HCT116 (cell line): ENCODE measurements around the gene ITGB7. TPM values are rescaled to one million over a fixed set of nuclear protein-coding genes. Genes with fewer than 3 reads are reported as not detected.

Experiments used
- ATAC-seq: fragments of 200-7000 bp; cut with Tn5 transposase; 2 replicates; pipeline ENCODE4 v1.9.1; 2020; ENCODE audit warnings: mild to moderate bottlenecking, moderate library complexity
- Bru-seq: library from RNA; stranded (reverse); fragments of 400-500 nt; gene quantifications from one replicate; lab custom pipeline; 2021; lab: Mats Ljungman, UMichigan
- BruChase-seq, 2 experiments: library from RNA; stranded (reverse); fragments of 400-500 nt; gene quantifications; one replicate each; lab custom pipeline; 2021; lab: Mats Ljungman, UMichigan
- BruUV-seq: library from RNA; stranded (reverse); fragments of 400-500 nt; replicated peaks from 2 replicates; lab custom pipeline; 2021; lab: Mats Ljungman, UMichigan
- CTCF ChIA-PET: fragments of 300-600 bp; sonication (Branson Sonifier 250); formaldehyde crosslinking; loops from one replicate; lab custom pipeline; 2021; ENCODE audit warnings: antibody characterized with exemption; lab: Charles Lee
- POLR2A ChIA-PET: fragments of 300-600, 350-600 bp; sonication (Branson Sonifier 250); formaldehyde crosslinking; loops from one replicate; lab custom pipeline; 2021; ENCODE audit warnings: antibody characterized with exemption; lab: Charles Lee
- RAD21 ChIA-PET, 2 experiments: fragments of 300-600 bp; sonication (Branson Sonifier 250); formaldehyde crosslinking; loops; one replicate each; lab custom pipeline; 2023; ENCODE audit warnings: low total read pairs in 2 of 2; ENCODE audit not compliant: uncharacterized antibody in 2 of 2, unreplicated experiment in 2 of 2, low non-redundant PET in 1 of 2; lab: Charles Lee
- DNase-seq: peaks from one replicate; pipeline ENCODE4 v3.0.0-alpha.2; 2010; ENCODE audit warnings: low read depth, low spot score
- H2AFZ ChIP-seq: fragments of 200-600 bp; shearing (Covaris generic), sonication (generic); 2 replicates; pipeline ENCODE4 v1.6.1; 2017; ENCODE audit warnings: low read depth, mixed run types, mixed read lengths, antibody characterized with exemption, low read length; ENCODE audit not compliant: poor library complexity, severe bottlenecking
- H3K27ac ChIP-seq: 2 replicates; pipeline ENCODE4 v1.5.1; 2012; ENCODE audit warnings: low read depth, low read length
- H3K27me3 ChIP-seq: fragments of 200-600 bp; sonication (generic); 2 replicates; pipeline ENCODE4 v1.6.1; 2016; ENCODE audit warnings: mixed run types, low read length, mixed read lengths; ENCODE audit not compliant: insufficient read depth
- H3K36me3 ChIP-seq, 2 experiments: fragments of 200-500 bp in 1 of 2; fragments of 200-600 bp in 1 of 2; sonication (Bioruptor generic) in 1 of 2; sonication (generic) in 1 of 2; 2 replicates each; pipeline versions ENCODE4 v1.5.1 to v1.6.1; 2014 to 2016; ENCODE audit warnings: low read length in 2 of 2, inconsistent platforms in 1 of 2, mixed read lengths in 1 of 2, mixed run types in 1 of 2; ENCODE audit not compliant: insufficient read depth in 2 of 2, control insufficient read depth in 1 of 2
- H3K4me1 ChIP-seq, 2 experiments: fragments of 200-600 bp in 1 of 2; sonication (generic) in 1 of 2; 2 replicates each; pipeline versions ENCODE4 v1.5.1 to v1.6.1; 2012 to 2017; ENCODE audit warnings: low read length in 2 of 2, inconsistent platforms in 1 of 2, mild to moderate bottlenecking in 1 of 2, mixed read lengths in 1 of 2, mixed run types in 1 of 2, moderate library complexity in 1 of 2; ENCODE audit not compliant: insufficient read depth in 2 of 2, control insufficient read depth in 1 of 2
- H3K4me2 ChIP-seq: fragments of 200-600 bp; sonication (generic); 2 replicates; pipeline ENCODE4 v1.6.1; 2017; ENCODE audit warnings: mixed run types, low read length, mixed read lengths
- H3K4me3 ChIP-seq, 2 experiments: fragments of 200-600 bp in 1 of 2; sonication (generic) in 1 of 2; replicated peaks in 1 of 2; 2 replicates each; pipeline ENCODE4 v1.5.1; 2011 to 2016; ENCODE audit warnings: low read length in 2 of 2, control low read depth in 1 of 2, low read depth in 1 of 2, mild to moderate bottlenecking in 1 of 2, mixed read lengths in 1 of 2, mixed run types in 1 of 2
- H3K79me2 ChIP-seq: fragments of 200-600 bp; sonication (generic); 2 replicates; pipeline ENCODE4 v1.6.1; 2017; ENCODE audit warnings: mild to moderate bottlenecking, mixed run types, low read length, moderate library complexity, mixed read lengths; ENCODE audit not compliant: insufficient read depth
- H3K9ac ChIP-seq: fragments of 200-600 bp; sonication (generic); 2 replicates; pipeline ENCODE4 v1.6.1; 2016; ENCODE audit warnings: low read length, mixed read lengths
- H3K9me2 ChIP-seq: fragments of 200-600 bp; sonication (generic), shearing (Covaris generic); 2 replicates; pipeline ENCODE4 v1.6.1; 2017; ENCODE audit warnings: mixed run types, mild to moderate bottlenecking, moderate library complexity; ENCODE audit not compliant: insufficient read depth
- H3K9me3 ChIP-seq, 2 experiments: fragments of 200-500 bp in 1 of 2; fragments of 200-600 bp in 1 of 2; sonication (Bioruptor generic) in 1 of 2; sonication (generic) in 1 of 2; 2 replicates each; pipeline ENCODE4 v1.6.1; 2014 to 2017; ENCODE audit warnings: low read length in 2 of 2, mixed read lengths in 2 of 2, inconsistent platforms in 1 of 2, low read depth in 1 of 2, mild to moderate bottlenecking in 1 of 2, mixed run types in 1 of 2, moderate library complexity in 1 of 2; ENCODE audit not compliant: control insufficient read depth in 1 of 2, insufficient read depth in 1 of 2
- H4K20me1 ChIP-seq: fragments of 200-600 bp; sonication (generic), shearing (Covaris generic); 2 replicates; pipeline ENCODE4 v1.6.1; 2017; ENCODE audit warnings: mixed run types, mild to moderate bottlenecking, moderate library complexity; ENCODE audit not compliant: insufficient read depth
- CBX3 ChIP-seq: IDR thresholded peaks from 2 replicates; pipeline ENCODE4 v1.6.1; 2012; ENCODE audit warnings: low read depth
- CEBPB ChIP-seq: IDR thresholded peaks from 2 replicates; pipeline ENCODE4 v1.6.1; 2012; ENCODE audit warnings: low read depth
- EGR1 ChIP-seq: IDR thresholded peaks from 2 replicates; pipeline ENCODE4 v1.6.1; 2012; ENCODE audit warnings: low read depth
- ELF1 ChIP-seq: IDR thresholded peaks from 2 replicates; pipeline ENCODE4 v1.6.1; 2012; ENCODE audit warnings: low read depth, borderline replicate concordance
- EZH2phosphoT487 ChIP-seq: fragments of 200-600 bp; IDR thresholded peaks from 2 replicates; pipeline ENCODE4 v1.6.1; 2018; ENCODE audit warnings: antibody characterized with exemption, borderline replicate concordance
- FOSL1 ChIP-seq: IDR thresholded peaks from 2 replicates; pipeline ENCODE4 v1.6.1; 2012; ENCODE audit warnings: low read depth
- JUND ChIP-seq: IDR thresholded peaks from 2 replicates; pipeline ENCODE4 v1.6.1; 2012
- POLR2A ChIP-seq: IDR thresholded peaks from 2 replicates; pipeline ENCODE4 v1.7.0; 2011; ENCODE audit warnings: borderline replicate concordance; ENCODE audit not compliant: insufficient read depth, insufficient read length; ENCODE audit errors: extremely low read depth
- POLR2AphosphoS5 ChIP-seq: IDR thresholded peaks from 2 replicates; pipeline ENCODE4 v1.6.1; 2011; ENCODE audit warnings: mild to moderate bottlenecking, low read depth, low read length, moderate library complexity
- SIN3A ChIP-seq: IDR thresholded peaks from 2 replicates; pipeline ENCODE4 v1.6.1; 2012; ENCODE audit warnings: low read depth
- SP1 ChIP-seq: IDR thresholded peaks from 2 replicates; pipeline ENCODE4 v1.6.1; 2012; ENCODE audit warnings: low read depth
- YY1 ChIP-seq: IDR thresholded peaks from 2 replicates; pipeline ENCODE4 v1.6.1; 2011; ENCODE audit warnings: low read length, low read depth, moderate library complexity, mild to moderate bottlenecking; ENCODE audit not compliant: insufficient replicate concordance; ENCODE audit errors: extremely low read depth
- ZFX ChIP-seq: fragments of 450-650 bp; IDR thresholded peaks from 2 replicates; pipeline ENCODE4 v1.6.1; 2017
- ZNF274 ChIP-seq: fragments of 200-500 bp; sonication (Bioruptor generic); IDR thresholded peaks from 2 replicates; pipeline ENCODE4 v1.6.1; 2014; ENCODE audit warnings: mild to moderate bottlenecking, low read depth, low read length, inconsistent platforms
- intact Hi-C: fragments of 100-400 bp; cut with micrococcal nuclease; formaldehyde crosslinking; loops from 2 replicates; pipeline ENCODE4 v1.10.0; 2022
- long read RNA-seq: library from polyadenylated mRNA; unstranded; transcript quantifications from one replicate; pipeline ENCODE4 v2.0.0, GENCODE V29; 2021; ENCODE audit not compliant: unreplicated experiment
- polyA plus RNA-seq: library from polyadenylated mRNA; unstranded; fragments of >200 nt; gene quantifications from 2 replicates; pipeline ENCODE4 v1.2.1, GENCODE V29; 2012; ENCODE audit warnings: missing spikeins
- total RNA-seq: library from RNA; stranded (reverse); gene quantifications from one replicate; pipeline ENCODE4 v1.2.1, GENCODE V29; 2021; ENCODE audit not compliant: unreplicated experiment
- TF ChIP-seq, protein P1 (sequence below): IDR thresholded peaks from 2 replicates; pipeline ENCODE4 v1.6.1; 2012; ENCODE audit warnings: low read depth
- TF ChIP-seq, protein P2 (sequence below): IDR thresholded peaks from 2 replicates; pipeline ENCODE4 v1.6.1; 2012

Gene ITGB7, protein sequence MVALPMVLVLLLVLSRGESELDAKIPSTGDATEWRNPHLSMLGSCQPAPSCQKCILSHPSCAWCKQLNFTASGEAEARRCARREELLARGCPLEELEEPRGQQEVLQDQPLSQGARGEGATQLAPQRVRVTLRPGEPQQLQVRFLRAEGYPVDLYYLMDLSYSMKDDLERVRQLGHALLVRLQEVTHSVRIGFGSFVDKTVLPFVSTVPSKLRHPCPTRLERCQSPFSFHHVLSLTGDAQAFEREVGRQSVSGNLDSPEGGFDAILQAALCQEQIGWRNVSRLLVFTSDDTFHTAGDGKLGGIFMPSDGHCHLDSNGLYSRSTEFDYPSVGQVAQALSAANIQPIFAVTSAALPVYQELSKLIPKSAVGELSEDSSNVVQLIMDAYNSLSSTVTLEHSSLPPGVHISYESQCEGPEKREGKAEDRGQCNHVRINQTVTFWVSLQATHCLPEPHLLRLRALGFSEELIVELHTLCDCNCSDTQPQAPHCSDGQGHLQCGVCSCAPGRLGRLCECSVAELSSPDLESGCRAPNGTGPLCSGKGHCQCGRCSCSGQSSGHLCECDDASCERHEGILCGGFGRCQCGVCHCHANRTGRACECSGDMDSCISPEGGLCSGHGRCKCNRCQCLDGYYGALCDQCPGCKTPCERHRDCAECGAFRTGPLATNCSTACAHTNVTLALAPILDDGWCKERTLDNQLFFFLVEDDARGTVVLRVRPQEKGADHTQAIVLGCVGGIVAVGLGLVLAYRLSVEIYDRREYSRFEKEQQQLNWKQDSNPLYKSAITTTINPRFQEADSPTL
- total RNA-seq (1.9 TPM), Bru-seq, nascent RNA (percentile 27 among the genes with signal in this experiment), BruChase-seq, experiment 1, labeled RNA remaining after a 6-hour chase (percentile 40 among the genes with signal in this experiment), BruChase-seq, experiment 2, labeled RNA remaining after a 2-hour chase (percentile 28 among the genes with signal in this experiment)
- 0.33 and 0.47 TPM in 2 replicates for polyA plus RNA-seq
- long read RNA-seq, partial matches to known transcripts = 0 of 2 reads
- long read RNA-seq, other reads (novel, unspliced or antisense) = 2 of 2 reads

DNA sequence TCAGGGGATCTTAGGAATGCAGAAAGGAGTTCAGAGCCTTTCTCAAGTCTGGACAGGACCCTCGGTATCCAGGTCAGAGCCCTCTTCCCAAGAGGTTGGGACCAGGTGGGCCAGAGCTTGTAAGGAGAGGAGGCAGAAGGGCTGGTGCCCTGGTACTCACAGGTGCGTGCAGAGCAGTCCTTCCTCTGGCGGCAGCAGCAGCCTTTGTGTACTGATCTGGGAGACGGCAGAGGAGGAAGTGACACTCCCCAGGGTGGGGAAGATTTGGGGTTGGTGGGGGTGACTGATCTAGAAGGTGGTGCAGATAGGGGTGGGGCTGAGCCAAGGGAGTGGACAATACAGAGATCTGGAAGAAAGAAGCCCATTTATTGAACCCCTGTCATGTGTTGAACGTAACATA is at the start of gene ITGB7:
Gene ITGB7, minus strand, starts transcription at position 210 of the 400 bp plus-strand sequence. CDS start 6,808 bp downstream, outside the sequence.
- H3K4me2 ChIP-seq = peak within 1 kb of the TSS; percentile 40
- ATAC-seq (no peak), DNase-seq (no peak)
- H3K27ac ChIP-seq = no peak within 1 kb of the TSS
- H3K4me3 ChIP-seq = no peak within 1 kb of the TSS
- TF ChIP-seq JUND (no peak), CEBPB (no peak), CBX3 (no peak), EGR1 (no peak), ZNF274 (no peak), POLR2AphosphoS5 (no peak), SIN3A (no peak), ZFX (no peak), SP1 (no peak), POLR2A (no peak), ELF1 (no peak), EZH2phosphoT487 (no peak), FOSL1 (no peak), YY1 (no peak)
- TF ChIP-seq, protein P1, sequence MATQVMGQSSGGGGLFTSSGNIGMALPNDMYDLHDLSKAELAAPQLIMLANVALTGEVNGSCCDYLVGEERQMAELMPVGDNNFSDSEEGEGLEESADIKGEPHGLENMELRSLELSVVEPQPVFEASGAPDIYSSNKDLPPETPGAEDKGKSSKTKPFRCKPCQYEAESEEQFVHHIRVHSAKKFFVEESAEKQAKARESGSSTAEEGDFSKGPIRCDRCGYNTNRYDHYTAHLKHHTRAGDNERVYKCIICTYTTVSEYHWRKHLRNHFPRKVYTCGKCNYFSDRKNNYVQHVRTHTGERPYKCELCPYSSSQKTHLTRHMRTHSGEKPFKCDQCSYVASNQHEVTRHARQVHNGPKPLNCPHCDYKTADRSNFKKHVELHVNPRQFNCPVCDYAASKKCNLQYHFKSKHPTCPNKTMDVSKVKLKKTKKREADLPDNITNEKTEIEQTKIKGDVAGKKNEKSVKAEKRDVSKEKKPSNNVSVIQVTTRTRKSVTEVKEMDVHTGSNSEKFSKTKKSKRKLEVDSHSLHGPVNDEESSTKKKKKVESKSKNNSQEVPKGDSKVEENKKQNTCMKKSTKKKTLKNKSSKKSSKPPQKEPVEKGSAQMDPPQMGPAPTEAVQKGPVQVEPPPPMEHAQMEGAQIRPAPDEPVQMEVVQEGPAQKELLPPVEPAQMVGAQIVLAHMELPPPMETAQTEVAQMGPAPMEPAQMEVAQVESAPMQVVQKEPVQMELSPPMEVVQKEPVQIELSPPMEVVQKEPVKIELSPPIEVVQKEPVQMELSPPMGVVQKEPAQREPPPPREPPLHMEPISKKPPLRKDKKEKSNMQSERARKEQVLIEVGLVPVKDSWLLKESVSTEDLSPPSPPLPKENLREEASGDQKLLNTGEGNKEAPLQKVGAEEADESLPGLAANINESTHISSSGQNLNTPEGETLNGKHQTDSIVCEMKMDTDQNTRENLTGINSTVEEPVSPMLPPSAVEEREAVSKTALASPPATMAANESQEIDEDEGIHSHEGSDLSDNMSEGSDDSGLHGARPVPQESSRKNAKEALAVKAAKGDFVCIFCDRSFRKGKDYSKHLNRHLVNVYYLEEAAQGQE = no peak
- TF ChIP-seq, protein P2, sequence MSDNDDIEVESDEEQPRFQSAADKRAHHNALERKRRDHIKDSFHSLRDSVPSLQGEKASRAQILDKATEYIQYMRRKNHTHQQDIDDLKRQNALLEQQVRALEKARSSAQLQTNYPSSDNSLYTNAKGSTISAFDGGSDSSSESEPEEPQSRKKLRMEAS = no peak
- H3K9ac ChIP-seq = no peak within 1 kb of the TSS
- no TSS peak for BruUV-seq
- no peaks in the 10 kb centered on the region for H3K79me2 ChIP-seq
- peaks cover 2 to 11% of the 10 kb centered on the region in 2 experiments; a peak in 3 of 4 replicates for H3K36me3 ChIP-seq
- ChIA-PET CTCF (interaction anchor here (1.4 kb wide), 1 partner anchor 9 kb away, joined by 4 read pairs; no protein-coding TSS in a partner anchor), RAD21 (no interaction called here), POLR2A (interaction anchor here (0.7 kb wide), 1 partner anchor 11 kb away, joined by 3 read pairs; no protein-coding TSS in a partner anchor)
- H3K27me3 ChIP-seq = no peaks in the 10 kb centered on the region
- H3K9me2 ChIP-seq = no peaks in the 10 kb centered on the region
- no peaks in the 10 kb centered on the region for H3K9me3 ChIP-seq
- H2AFZ ChIP-seq = no peak within 1 kb of the TSS
- H3K4me1 ChIP-seq = peaks cover 7 to 13% of the 10 kb centered on the region in 2 experiments; a peak in 3 of 4 replicates
- intact Hi-C loops = no loop called here
- H4K20me1 ChIP-seq = no peaks in the 10 kb centered on the region
